ENCODE results near the gene RGS6.

The RGS6 gene

DNA sequence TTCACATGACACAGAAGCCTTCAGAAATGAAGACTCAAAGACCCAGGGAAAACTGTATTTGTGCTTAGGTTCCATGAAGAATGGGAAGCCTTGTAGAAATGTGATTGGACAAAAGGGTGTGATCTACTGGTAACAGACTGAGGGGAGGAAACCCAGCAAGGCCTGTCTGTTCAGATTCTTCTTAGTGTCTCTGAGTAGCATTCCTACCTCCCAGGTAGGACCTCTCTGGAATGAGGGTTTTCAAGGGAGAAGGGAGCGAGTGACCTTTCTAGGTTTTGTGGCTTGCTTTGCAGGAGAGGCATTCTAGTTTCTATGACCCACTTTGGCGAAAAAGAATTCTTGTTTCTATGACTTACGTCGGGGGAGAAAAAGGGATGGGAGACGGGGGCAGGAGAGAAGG, 560.0 kb downstream of the RGS6 start:
- DNase-seq, result no peak
- intact Hi-C loops (cut with DNase I), result no loop called here

DNA sequence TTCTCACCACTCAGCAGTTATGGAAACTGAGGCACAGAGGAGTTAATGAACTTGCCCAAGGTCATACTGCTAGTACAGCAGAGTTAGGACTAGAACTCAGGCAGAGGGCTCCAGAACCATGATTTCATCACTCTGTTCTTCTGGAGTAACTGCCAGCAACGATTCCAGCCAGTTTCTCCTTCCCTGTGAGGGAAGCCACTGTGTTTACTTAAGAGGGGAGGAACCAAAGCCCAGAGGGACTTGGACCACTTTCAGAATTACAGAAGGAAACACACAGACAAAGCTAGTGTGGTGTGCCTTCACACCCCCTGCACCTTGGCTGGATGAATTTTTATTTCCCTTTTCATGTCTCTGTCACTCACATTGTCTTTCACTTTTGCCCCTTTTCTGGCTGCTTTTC, 563.4 kb downstream of the RGS6 start:
- intact Hi-C loops (cut with DNase I), result no loop called here
- no peak for DNase-seq

GRCh38 chr14:72498646-72499045, 566.4 kb downstream of the RGS6 start:
- no peak for DNase-seq

DNA sequence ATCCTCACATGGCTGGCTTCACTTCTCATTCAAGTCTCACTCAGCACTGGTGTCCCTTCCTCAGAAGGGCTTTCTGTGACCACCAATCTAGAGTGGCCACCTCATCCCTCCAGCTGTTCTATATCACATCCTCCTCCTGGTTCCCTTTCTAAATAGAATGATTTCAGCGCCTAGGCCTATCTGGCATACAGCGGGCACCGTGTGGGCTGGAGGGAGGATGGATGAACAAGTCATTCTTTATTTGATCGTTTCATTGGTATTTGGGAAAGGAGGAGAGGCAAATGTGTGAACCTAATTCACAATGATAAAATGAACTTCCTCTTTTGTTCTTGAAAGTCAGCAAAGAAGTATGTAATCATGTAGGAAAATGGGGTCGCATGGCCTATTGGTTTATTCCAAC, 567.5 kb downstream of the RGS6 start:
- no peak for DNase-seq
- intact Hi-C loops (cut with DNase I), result no loop called here

More at GRCh38 chr14:72498646-72499045, 566.4 kb downstream of the RGS6 start:
- intact Hi-C loops (cut with DNase I), result no loop called here

GRCh38 chr14:72500234-72500838, 568.1 kb downstream of the RGS6 start:
- intact Hi-C loops (cut with DNase I), result no loop called here
- DNase-seq, result no peak

DNA sequence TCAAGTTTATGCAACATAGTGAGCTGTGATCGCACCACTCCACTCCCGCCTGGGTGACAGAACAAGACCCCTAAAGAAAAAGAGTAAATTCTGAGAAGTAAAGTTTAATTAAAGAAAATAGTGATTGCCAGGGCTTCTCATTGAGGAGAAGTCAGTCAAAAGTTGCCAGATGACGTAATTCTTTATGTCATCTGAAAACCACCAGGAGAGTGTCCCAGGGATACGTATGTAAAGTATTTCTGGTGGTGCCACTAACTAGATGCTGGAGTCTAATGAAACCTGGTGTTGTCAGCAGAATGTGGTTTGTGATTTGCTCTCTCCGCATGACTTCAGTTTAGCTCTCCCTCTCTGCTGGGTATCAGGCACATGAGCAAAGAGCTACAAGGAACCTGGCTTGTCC, 569.2 kb downstream of the RGS6 start:
- DNase-seq, result no peak
- intact Hi-C loops (cut with DNase I), result no loop called here

DNA sequence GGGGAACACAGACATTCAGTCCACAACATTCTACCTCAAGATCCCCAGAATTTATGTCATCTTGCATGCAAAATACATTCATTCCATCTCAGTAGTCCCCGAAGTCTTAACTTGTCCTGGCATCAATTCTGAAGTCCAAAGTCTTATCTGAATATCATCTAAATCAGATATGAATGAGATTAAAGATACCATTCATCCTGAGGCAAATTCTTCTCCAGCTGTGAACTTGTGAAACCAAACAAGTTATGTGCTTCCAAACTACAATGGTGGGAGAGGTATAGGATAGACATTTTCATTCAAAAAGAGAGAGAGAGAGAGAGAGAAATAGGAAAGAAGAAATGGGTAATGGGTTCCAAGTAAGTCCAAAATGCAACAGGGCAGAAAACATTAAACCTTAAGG, 571.0 kb downstream of the RGS6 start:
- intact Hi-C loops (cut with DNase I), result no loop called here
- no peak for DNase-seq

- intact Hi-C loops (cut with DNase I), result no loop called here
- no peak for DNase-seq
These were observed 571.6 kb downstream of the RGS6 start for GRCh38 chr14:72503696-72504368.

- no peak for DNase-seq
- intact Hi-C loops (cut with DNase I), result no loop called here
These were observed 578.3 kb downstream of the RGS6 start for GRCh38 chr14:72510566-72510965.

GRCh38 chr14:72512281-72512680, 580.1 kb downstream of the RGS6 start:
- no peak for DNase-seq
- intact Hi-C loops (cut with DNase I), result no loop called here

GRCh38 chr14:72512925-72513324, 580.7 kb downstream of the RGS6 start:
- no peak for DNase-seq

DNA sequence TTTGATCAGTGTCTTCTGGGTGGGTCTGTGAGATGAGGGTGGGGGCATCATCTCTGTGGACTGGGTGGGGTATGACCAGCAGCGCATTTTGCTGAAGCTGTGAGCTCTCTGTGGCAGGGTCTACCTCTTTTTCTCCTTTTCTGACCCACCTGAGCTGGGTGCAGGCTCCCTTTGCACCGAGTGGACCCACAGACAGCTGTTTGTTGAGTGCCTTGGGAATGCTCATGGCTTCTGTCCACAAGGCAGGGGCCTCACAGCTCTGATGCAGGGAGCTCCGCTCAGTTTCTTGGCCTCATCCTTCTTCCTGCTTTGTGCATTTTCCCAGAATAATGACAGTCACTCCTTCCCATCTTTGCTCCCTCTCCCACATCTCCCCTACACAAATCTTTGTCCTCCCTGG, 581.1 kb downstream of the RGS6 start:
- no peak for DNase-seq
- intact Hi-C loops (cut with DNase I), result no loop called here

More at GRCh38 chr14:72512925-72513324, 580.7 kb downstream of the RGS6 start:
- intact Hi-C loops (cut with DNase I), result no loop called here

GRCh38 chr14:72513965-72514659, 581.9 kb downstream of the RGS6 start:
- intact Hi-C loops (cut with DNase I), result no loop called here

GRCh38 chr14:72514660-72515025, 582.4 kb downstream of the RGS6 start:
- no peak for DNase-seq
- intact Hi-C loops (cut with DNase I), result loop anchor here (5.0 kb wide), 1 partner anchor 393 kb away; no protein-coding TSS in a partner anchor

More at GRCh38 chr14:72513965-72514659, 581.9 kb downstream of the RGS6 start:
- DNase-seq, result peak in 4 of 42 donors; percentile 30 to 40 (median 34)

GRCh38 chr14:72515779-72516770, 583.8 kb downstream of the RGS6 start:
- no peak for DNase-seq
- intact Hi-C loops (cut with DNase I), result loop anchor here (5.0 kb wide), 1 partner anchor 391 kb away; no protein-coding TSS in a partner anchor

DNA sequence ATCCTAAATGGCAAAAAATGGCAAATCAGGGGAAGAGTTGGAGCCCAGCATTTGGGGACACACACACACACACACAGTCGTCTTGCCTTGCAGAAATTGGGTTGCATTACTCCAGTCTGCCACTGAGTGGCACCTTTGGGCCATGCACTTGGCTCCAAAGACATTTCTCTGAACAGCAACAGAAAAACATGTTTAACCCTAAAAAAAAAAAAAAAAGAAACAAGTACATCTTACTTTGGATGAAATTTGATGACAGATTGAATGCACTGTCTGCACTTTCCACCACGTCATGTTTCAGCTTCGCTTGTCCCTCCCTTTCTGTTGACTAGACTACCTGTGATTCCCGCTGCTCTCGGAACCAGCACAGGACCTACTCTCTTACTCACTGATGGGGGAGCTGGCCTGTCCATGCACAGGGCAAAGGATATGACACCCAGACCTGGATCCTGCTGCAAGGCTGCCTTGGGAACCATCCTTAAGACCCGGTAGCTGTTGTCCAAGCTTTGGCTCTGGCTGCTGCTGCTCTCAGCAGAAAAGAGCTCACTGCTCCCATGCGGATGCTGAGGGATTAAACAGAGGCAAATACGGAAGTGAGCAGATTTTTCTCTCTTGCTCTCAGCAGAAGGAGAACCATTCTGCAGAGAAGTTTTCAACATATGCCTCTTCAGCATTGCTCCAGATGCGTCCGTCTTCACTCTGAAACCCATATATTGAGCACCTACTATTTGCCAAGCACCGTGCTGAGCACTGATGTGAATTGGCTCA, 584.9 kb downstream of the RGS6 start:
- intact Hi-C loops (cut with DNase I), result loop anchor here (5.0 kb wide), 1 partner anchor 390 kb away; no protein-coding TSS in a partner anchor
- peak; percentile 25 to 91 (median 78) for DNase-seq

- no peak for DNase-seq
- intact Hi-C loops (cut with DNase I), result loop anchor here (5.0 kb wide), 1 partner anchor 390 kb away; no protein-coding TSS in a partner anchor
These were observed 585.5 kb downstream of the RGS6 start for GRCh38 chr14:72517736-72518135.

- peak in 2 of 42 donors; percentile 21 to 33 for DNase-seq
- intact Hi-C loops (cut with DNase I), result loop anchor here (5.0 kb wide), 1 partner anchor 388 kb away; no protein-coding TSS in a partner anchor
These were observed 586.7 kb downstream of the RGS6 start for GRCh38 chr14:72518809-72519377.

All from head of caudate nucleus (tissue), 42 donors.